H9 (cell line): ENCODE measurements around the gene DLG2. TPM values are rescaled to one million over a fixed set of nuclear protein-coding genes. Genes with fewer than 3 reads are reported as not detected.

Source experiments
- DNase-seq: peaks from one replicate; pipeline ENCODE4 v3.0.0-alpha.2; 2017
- H2AFZ ChIP-seq: one replicate; pipeline ENCODE4 v1.6.1; 2013; ENCODE audit warnings: mild to moderate bottlenecking, low read length, control low read depth, moderate library complexity
- H2AK5ac ChIP-seq: 2 replicates; pipeline ENCODE4 v1.6.1; 2013; ENCODE audit warnings: low read length, control low read depth, mixed read lengths; ENCODE audit not compliant: insufficient read length
- H2BK120ac ChIP-seq: one replicate; pipeline ENCODE4 v1.6.1; 2013; ENCODE audit warnings: low read depth, mild to moderate bottlenecking, low read length, control low read depth, inconsistent platforms; ENCODE audit not compliant: poor library complexity, severe bottlenecking
- H2BK12ac ChIP-seq: 2 replicates; pipeline ENCODE4 v1.6.1; 2013; ENCODE audit warnings: low read length, control low read depth, mixed read lengths, low read depth; ENCODE audit not compliant: insufficient read length
- H2BK15ac ChIP-seq: 2 replicates; pipeline ENCODE4 v1.6.1; 2013; ENCODE audit warnings: low read depth, low read length, control low read depth
- H2BK20ac ChIP-seq: one replicate; pipeline ENCODE4 v1.6.1; 2013; ENCODE audit warnings: low read depth, mild to moderate bottlenecking, low read length, control low read depth, inconsistent platforms; ENCODE audit not compliant: poor library complexity, severe bottlenecking
- H2BK5ac ChIP-seq: 2 replicates; pipeline ENCODE4 v1.6.1; 2013; ENCODE audit warnings: low read length, control low read depth, mixed read lengths; ENCODE audit not compliant: insufficient read length
- H3K14ac ChIP-seq: 2 replicates; pipeline ENCODE4 v1.6.1; 2013; ENCODE audit warnings: low read length, control low read depth; ENCODE audit not compliant: insufficient read depth
- H3K18ac ChIP-seq: 2 replicates; pipeline ENCODE4 v1.6.1; 2013; ENCODE audit warnings: low read depth, mild to moderate bottlenecking, mixed read lengths, low read length, control low read depth; ENCODE audit not compliant: insufficient read length
- H3K23ac ChIP-seq: 2 replicates; pipeline ENCODE4 v1.6.1; 2013; ENCODE audit warnings: low read length, control low read depth, mixed read lengths, low read depth; ENCODE audit not compliant: insufficient read length
- H3K23me2 ChIP-seq: 2 replicates; pipeline ENCODE4 v1.6.1; 2013; ENCODE audit warnings: low read depth, mild to moderate bottlenecking, mixed read lengths, low read length, control low read depth; ENCODE audit not compliant: insufficient read length, poor library complexity, severe bottlenecking
- H3K27ac ChIP-seq: 2 replicates; pipeline ENCODE4 v1.5.1; 2013; ENCODE audit warnings: low read length, control low read depth, mixed read lengths, low read depth; ENCODE audit not compliant: insufficient read length
- H3K27me3 ChIP-seq: 2 replicates; pipeline ENCODE4 v1.6.1; 2013; ENCODE audit warnings: low read length, control low read depth, inconsistent platforms; ENCODE audit not compliant: insufficient read depth
- H3K4ac ChIP-seq: 2 replicates; pipeline ENCODE4 v1.6.1; 2013; ENCODE audit warnings: low read depth, mild to moderate bottlenecking, control low read depth, inconsistent platforms, low read length, moderate library complexity
- H3K4me1 ChIP-seq: 2 replicates; pipeline ENCODE4 v1.6.1; 2013; ENCODE audit warnings: low read length, control low read depth, inconsistent platforms; ENCODE audit not compliant: insufficient read depth
- H3K4me2 ChIP-seq: 2 replicates; pipeline ENCODE4 v1.6.1; 2013; ENCODE audit warnings: low read length, control low read depth, mixed read lengths; ENCODE audit not compliant: insufficient read length, insufficient read depth
- H3K56ac ChIP-seq: 2 replicates; pipeline ENCODE4 v1.6.1; 2013; ENCODE audit warnings: low read depth, mild to moderate bottlenecking, mixed read lengths, low read length, control low read depth; ENCODE audit not compliant: insufficient read length
- H3K79me1 ChIP-seq: 2 replicates; pipeline ENCODE4 v1.6.1; 2013; ENCODE audit warnings: low read depth, mild to moderate bottlenecking, moderate library complexity, low read length, control low read depth, inconsistent platforms; ENCODE audit not compliant: insufficient read depth, poor library complexity, severe bottlenecking
- H3K79me2 ChIP-seq: 2 replicates; pipeline ENCODE4 v1.6.1; 2013; ENCODE audit warnings: low read length, control low read depth, inconsistent platforms; ENCODE audit not compliant: insufficient read depth
- H3K9ac ChIP-seq: 2 replicates; pipeline ENCODE4 v1.6.1; 2013; ENCODE audit warnings: low read length, control low read depth, mixed read lengths; ENCODE audit not compliant: insufficient read length; ENCODE audit errors: extremely low read depth
- H3K9me3 ChIP-seq: one replicate; pipeline ENCODE4 v1.6.1; 2013; ENCODE audit warnings: low read depth, low read length, inconsistent platforms; ENCODE audit not compliant: control insufficient read depth
- H3T11ph ChIP-seq: one replicate; pipeline ENCODE4 v1.6.1; 2013; ENCODE audit warnings: mild to moderate bottlenecking, low read length, control low read depth, inconsistent platforms
- H4K20me1 ChIP-seq: one replicate; pipeline ENCODE4 v1.6.1; 2013; ENCODE audit not compliant: control insufficient read depth, insufficient read length, insufficient read depth
- H4K5ac ChIP-seq: 2 replicates; pipeline ENCODE4 v1.6.1; 2013; ENCODE audit warnings: low read depth, mild to moderate bottlenecking, mixed read lengths, low read length, control low read depth; ENCODE audit not compliant: insufficient read length
- H4K8ac ChIP-seq: replicated peaks from 2 replicates; pipeline ENCODE4 v1.6.1; 2013; ENCODE audit warnings: low read length, control low read depth, mixed read lengths, low read depth; ENCODE audit not compliant: insufficient read length
- H4K91ac ChIP-seq: 2 replicates; pipeline ENCODE4 v1.6.1; 2013; ENCODE audit warnings: low read depth, mild to moderate bottlenecking, moderate library complexity, mixed read lengths, low read length, control low read depth; ENCODE audit not compliant: insufficient read length
- H3K27ac Mint-ChIP-seq, 3 experiments: 2 replicates in 2 of 3; 3 replicates in 1 of 3; pipeline ENCODE4 v1.8.0; 2020 to 2021; ENCODE audit warnings: mixed read lengths in 3 of 3, mild to moderate bottlenecking in 1 of 3, moderate library complexity in 1 of 3
- H3K27me3 Mint-ChIP-seq: 2 replicates; pipeline ENCODE4 v1.8.0; 2021; ENCODE audit warnings: low read depth, mild to moderate bottlenecking, moderate library complexity, mixed read lengths
- H3K36me3 Mint-ChIP-seq, 3 experiments: 2 replicates in 2 of 3; 3 replicates in 1 of 3; pipeline ENCODE4 v1.8.0; 2020 to 2021; ENCODE audit warnings: low read depth in 3 of 3, mixed read lengths in 3 of 3; ENCODE audit not compliant: insufficient read depth in 1 of 3
- H3K4me1 Mint-ChIP-seq, 2 experiments: 2 replicates each; pipeline ENCODE4 v1.8.0; 2020; ENCODE audit warnings: mixed read lengths in 2 of 2
- H3K4me3 Mint-ChIP-seq, 2 experiments: 2 replicates in 1 of 2; 3 replicates in 1 of 2; pipeline ENCODE4 v1.8.0; 2020 to 2021; ENCODE audit warnings: mild to moderate bottlenecking in 2 of 2, mixed read lengths in 2 of 2, moderate library complexity in 1 of 2
- H3K9me3 Mint-ChIP-seq, 2 experiments: 2 replicates in 1 of 2; 3 replicates in 1 of 2; pipeline ENCODE4 v1.8.0; 2020; ENCODE audit warnings: mild to moderate bottlenecking in 2 of 2, mixed read lengths in 2 of 2, moderate library complexity in 1 of 2
- CTCF ChIP-seq: fragments of 200-600 bp; sonication (generic); conservative IDR thresholded peaks from 3 replicates; pipeline ENCODE4 v1.8.0; 2021; ENCODE audit warnings: antibody characterized with exemption, mild to moderate bottlenecking
- WGBS: extraction: QIAGEN DNeasy Blood & Tissue Kit; methylation state at CpG from one replicate; pipeline ENCODE4 v1.1.7; 2013; ENCODE audit warnings: missing lambda C conversion rate, low lambda C conversion rate, mixed read lengths; ENCODE audit not compliant: insufficient read length; ENCODE audit errors: extremely low coverage; 5-methylcytosine and 5-hydroxymethylcytosine counted together
- total RNA-seq: library from RNA; stranded (reverse); gene quantifications from 2 replicates; pipeline ENCODE4 v1.2.1, GENCODE V29; 2021

DLG2 gene
- total RNA-seq, 1 experiment from 2014 or later: 8.0 TPM

- H3K56ac ChIP-seq: no peak overlapping the region
These were observed 1356.7 kb downstream of the DLG2 start for GRCh38 chr11:84270466-84270865.

More at GRCh38 chr11:84270466-84270865, 1356.7 kb downstream of the DLG2 start:
- Histone ChIP-seq H3K4me2 (no peak overlapping the region), H3K27me3 (no peaks in the 10 kb centered on the region), H2AFZ (no peak overlapping the region), H4K91ac (no peak overlapping the region), H4K8ac (no peak overlapping the region), H3T11ph (no peak overlapping the region), H4K20me1 (no peaks in the 10 kb centered on the region), H3K9ac (no peak overlapping the region), H2BK12ac (no peak overlapping the region), H3K18ac (no peak overlapping the region), H2BK20ac (no peak overlapping the region), H3K79me2 (no peaks in the 10 kb centered on the region), H3K23ac (no peak overlapping the region), H3K27ac (no peak overlapping the region), H2BK15ac (no peak overlapping the region), H3K14ac (no peak overlapping the region), H2BK120ac (no peak overlapping the region), H3K9me3 (no peaks in the 10 kb centered on the region), H3K4me1 (no peaks in the 10 kb centered on the region), H3K4ac (no peak overlapping the region), H2BK5ac (no peak overlapping the region), H3K79me1 (no peaks in the 10 kb centered on the region), H2AK5ac (no peak overlapping the region), H4K5ac (no peak overlapping the region), H3K23me2 (no peaks in the 10 kb centered on the region)
- Mint-ChIP-seq H3K4me1 (no peaks in the 10 kb centered on the region), H3K27me3 (no peaks in the 10 kb centered on the region), H3K9me3 (no peaks in the 10 kb centered on the region), H3K36me3 (no peaks in the 10 kb centered on the region), H3K27ac (no peak overlapping the region), H3K4me3 (no peak overlapping the region)
- DNase-seq: no peak
- WGBS: no CpG with 5 or more reads among the region's 6 CpGs
- TF ChIP-seq CTCF: no peak
